ENCODE measurements around the gene ALX3. TPM values are rescaled to one million over a fixed set of nuclear protein-coding genes. Genes with fewer than 3 reads are reported as not detected.

ALX3 gene
- total RNA-seq, 1 donor from 2014 or later = not detected

- no peak for ATAC-seq
Measured at GRCh38 chr1:110064576-110065337, 5.7 kb downstream of the ALX3 start.

- no peak for ATAC-seq
Measured at GRCh38 chr1:110063781-110064180, 6.7 kb downstream of the ALX3 start.

GRCh38 chr1:110062612-110063011 lies 7.9 kb downstream of the ALX3 start:
- ATAC-seq = no peak

DNA sequence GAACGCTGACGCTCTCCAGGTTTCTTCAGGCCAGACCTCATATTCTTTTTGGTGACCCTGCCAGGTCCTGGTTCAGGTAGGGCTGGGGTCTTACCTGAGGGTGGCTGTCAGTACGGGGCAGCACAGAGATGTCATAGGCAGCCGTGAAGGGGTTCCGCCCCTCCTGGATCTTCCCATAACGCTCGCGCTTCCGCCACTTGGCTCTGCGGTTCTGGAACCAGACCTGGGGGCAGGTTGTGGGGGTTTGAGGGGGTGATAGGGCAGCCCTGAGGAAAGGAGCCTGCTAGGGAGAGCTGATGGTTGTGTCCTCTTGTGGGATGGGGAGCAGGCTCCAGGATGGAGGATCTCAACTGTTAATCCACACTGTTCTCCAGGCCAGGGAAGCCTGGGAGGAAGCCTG lies 9.1 kb downstream of the ALX3 start:
- no peak for ATAC-seq

DNA sequence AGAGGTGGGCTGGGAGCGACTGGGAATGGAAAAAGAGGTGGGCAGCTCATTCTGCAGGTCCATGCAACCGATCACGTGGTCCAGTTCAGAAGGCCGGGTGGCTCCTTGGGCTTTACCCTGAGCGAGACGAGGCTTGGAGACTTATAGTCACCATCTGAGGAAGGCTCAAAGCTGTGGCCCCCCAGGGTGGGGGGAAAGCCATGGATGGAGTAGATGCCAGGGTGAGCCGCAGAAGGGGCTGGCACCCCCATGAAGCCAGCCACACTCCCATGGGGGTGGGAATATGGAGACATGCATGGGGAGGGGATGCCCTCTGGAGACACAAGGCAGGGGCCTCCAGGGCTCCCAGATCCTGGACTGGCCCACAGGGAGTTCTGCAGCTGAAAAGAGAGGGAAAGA lies 9.8 kb downstream of the ALX3 start:
- no peak for ATAC-seq

GRCh38 chr1:110060034-110060661 lies 10.3 kb downstream of the ALX3 start:
- ATAC-seq = peak; percentile 40

- no peak for ATAC-seq
Measured at GRCh38 chr1:110059133-110059863, 11.2 kb downstream of the ALX3 start.

GRCh38 chr1:110058591-110058990 lies 11.9 kb downstream of the ALX3 start:
- no peak for ATAC-seq

- ATAC-seq = no peak
Measured at GRCh38 chr1:110057963-110058518, 12.4 kb downstream of the ALX3 start.

DNA sequence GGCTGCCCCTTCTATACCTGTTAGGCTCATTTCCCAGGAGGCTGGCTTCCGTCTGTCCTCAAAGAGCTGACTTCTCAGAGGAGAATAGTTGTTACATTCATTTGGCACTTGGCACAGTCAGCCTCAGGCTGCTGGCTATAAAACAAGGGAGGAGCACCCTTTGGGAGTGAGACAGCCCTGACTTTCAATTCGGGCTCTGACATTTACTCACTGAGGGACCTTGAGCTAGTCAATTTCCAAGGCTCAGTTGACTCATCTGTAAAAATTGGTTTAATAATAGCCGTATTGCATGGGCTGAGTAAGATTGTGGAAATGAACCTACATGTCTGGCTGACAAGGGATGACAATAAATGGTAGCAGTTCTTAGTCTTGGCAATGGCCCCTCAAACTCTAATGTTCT lies 13.7 kb downstream of the ALX3 start:
- ATAC-seq = peak; percentile 83

DNA sequence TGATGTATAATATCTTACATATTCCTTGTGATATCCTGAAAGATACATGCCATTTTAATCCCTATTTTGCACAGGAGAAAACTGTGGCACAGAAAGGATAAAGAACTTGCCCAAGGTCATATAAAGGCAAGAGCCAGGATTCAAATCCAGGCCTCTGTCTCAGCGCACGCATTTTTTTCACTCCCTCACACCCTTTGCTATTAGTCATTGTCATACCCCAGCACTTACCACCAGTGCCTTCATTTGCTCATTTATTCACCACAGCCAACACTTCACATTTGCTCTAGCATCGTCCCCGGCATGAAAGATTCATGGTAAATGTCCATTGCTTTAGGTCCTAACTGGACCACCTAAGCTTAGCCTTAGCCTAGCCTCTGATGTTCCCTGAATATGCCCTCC lies 14.2 kb downstream of the ALX3 start:
- ATAC-seq = peak; percentile 23

DNA sequence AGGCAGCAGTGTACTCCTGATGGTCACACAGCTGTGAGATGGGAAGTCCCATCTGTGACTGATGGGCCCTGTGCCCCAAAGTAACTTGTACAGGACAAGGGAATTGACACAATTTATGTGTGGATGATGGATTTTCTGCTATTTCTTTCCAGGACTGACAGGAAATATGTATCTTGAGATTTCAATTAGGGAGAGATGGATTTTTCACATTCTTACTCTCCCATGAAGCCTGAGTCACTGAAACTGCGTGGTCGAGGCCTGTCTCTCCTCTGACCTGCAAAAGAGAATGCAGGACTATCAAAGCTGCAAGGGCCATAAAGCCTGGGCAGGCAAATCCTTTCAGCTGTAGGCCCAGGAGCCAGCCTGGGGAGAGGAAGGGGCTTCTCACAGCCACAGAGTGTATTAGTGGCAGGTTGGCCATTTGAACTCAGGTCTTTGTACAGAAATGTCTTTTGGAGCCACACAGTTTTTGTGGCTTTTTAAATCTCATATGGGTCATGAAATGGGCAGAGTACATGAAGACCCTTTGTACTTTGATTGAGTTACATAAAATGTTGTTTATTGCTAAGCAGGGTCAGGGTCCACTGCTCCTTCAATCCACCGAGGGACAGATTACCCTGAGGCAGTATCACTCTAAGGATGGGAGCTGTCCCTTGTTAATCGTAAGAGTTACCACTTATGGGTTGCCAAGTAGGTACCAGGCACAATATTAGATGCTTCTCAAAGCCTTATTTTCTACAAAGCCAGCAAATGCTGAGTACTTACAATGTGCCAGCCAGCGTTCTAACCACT lies 14.8 kb downstream of the ALX3 start:
- no peak for ATAC-seq

GRCh38 chr1:110053552-110054428 lies 16.7 kb downstream of the ALX3 start:
- peak; percentile 55 for ATAC-seq

- no peak for ATAC-seq
Measured at GRCh38 chr1:110051262-110051648, 19.2 kb downstream of the ALX3 start.

DNA sequence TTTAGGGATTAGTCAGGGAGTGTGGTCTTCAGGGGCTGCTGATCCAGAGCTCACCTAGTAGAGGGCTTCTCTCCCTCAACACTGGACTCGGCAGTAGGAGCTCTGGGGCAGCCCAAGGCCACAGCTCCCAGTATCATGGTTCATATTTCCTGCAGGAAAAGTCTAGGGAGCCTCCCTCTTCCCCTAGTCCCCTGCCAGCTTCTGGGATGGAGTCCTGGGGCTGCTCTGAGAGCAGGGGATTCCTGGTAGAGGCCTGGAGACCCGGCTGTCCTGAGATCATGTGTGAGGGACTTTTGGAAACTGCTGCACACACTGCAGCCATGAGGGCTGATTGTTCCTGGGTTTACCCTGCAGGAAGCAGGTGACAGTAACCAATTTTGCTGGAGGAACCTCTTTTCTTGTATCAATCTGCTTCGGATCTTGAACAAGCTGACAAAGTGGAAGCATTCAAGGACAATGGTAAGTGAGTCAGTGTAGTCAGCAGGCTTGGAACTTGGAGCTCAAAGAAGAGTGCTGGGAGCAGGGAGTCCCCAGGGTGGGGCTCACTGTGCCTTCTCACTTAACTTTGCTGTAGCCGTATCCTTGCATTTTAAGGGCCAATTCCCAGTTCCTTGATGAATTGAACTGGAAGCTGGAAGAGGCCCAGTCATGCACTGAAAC lies 19.7 kb downstream of the ALX3 start:
- ATAC-seq = no peak

- no peak for ATAC-seq
Measured at GRCh38 chr1:110049801-110050601, 20.5 kb downstream of the ALX3 start.

- no peak for ATAC-seq
Measured at GRCh38 chr1:110048923-110049601, 21.4 kb downstream of the ALX3 start.

- no peak for ATAC-seq
Measured at GRCh38 chr1:110048240-110048639, 22.2 kb downstream of the ALX3 start.

GRCh38 chr1:110047463-110047862 lies 23.0 kb downstream of the ALX3 start:
- no peak for ATAC-seq
